ENCODE measurements around the gene MINAR2.

DNA sequence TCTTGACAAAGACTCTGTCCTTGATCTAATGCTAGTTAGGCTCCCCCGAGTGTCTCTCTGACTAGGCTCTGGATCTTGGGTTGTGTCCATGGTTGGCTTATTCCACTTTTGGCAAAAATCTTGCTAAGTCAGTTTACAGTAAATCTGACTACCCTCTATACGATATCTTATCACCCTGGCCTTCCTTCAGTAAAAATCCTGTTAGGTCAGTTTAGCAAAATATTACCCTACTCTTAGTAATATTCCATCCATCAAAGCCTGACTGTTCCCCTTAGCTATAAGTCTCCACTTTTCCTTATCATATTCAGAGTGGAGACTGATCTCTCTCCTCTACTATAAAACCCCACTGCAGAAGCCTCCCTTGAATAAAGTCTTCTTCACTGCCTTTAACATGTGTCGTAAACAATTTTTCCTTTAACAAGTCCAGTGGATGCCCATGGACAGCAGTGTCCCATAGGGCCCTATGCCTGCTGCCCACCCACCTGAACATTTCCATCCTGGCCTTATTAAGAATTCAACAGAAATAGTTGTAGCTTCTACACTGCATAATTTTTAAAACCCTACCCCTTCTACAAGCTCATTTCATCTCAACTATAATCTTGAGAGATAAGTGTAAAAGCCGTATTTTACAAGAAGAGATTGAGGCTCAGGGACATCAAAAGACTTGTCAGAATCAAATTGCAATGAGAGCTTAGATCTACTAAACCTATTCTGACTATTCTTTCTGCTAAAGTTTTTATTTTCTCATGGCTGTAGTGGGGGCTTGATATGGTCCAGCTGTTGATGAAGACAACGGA, 22.3 kb downstream of the MINAR2 start:
- TF ChIP-seq EP300 (IDR thresholded peaks at IDR 0.05): no peak
- no peak for TF ChIP-seq CTCF (IDR thresholded peaks at IDR 0.05)
- TF ChIP-seq POLR2A (IDR thresholded peaks at IDR 0.05; ENCODE audit: low read depth): no peak
